ENCODE measurements around the gene RARRES1. TPM values are rescaled to one million over a fixed set of nuclear protein-coding genes. Genes with fewer than 3 reads are reported as not detected.
A peak's percentile ranks its signal among the peaks of the same experiment; 100 is the strongest.

Gene RARRES1
- polyA plus RNA-seq, 2 of the 4 experiments (the other 2 are of a cell fraction): 10.9 to 33.4 TPM

DNA sequence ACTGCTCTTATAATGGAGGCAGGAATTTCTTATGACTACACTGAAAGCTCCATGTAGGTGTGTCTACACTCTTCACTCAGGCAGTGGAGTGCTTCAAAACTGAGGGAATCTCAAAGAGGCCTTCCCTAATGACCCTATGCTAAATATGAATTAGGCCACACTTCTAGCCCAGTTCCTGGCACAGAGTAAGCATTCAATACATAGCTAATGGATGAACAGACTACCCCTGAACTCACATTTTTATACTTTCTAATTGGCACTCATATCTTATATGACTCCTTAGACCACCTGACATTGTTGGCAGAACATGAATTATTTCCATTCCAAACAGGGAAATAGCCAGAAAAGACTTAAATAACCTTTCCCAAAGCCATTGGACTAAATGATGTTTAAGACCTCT lies 3.4 kb downstream of the RARRES1 start:
- CTCF ChIA-PET: interaction anchor here (0.7 to 11.7 kb wide), 17 partner anchors 10 to 84 kb away, joined by 3 to 202 read pairs (median 7); partner anchors contain the start of genes GFM1, LXN and MFSD1
- Histone ChIP-seq H3K4me2 (no peak overlapping the region), H3K4me3 (no peak overlapping the region), H3K4me1 (peaks cover 61% of the 10 kb centered on the region), H3K9me3 (no peaks in the 10 kb centered on the region), H3K27ac (peak overlapping the region in 1 of 2 experiments; percentile 9; a peak in 3 of 6 replicates)
- POLR2A ChIA-PET: no interaction called here
- DNase-seq (ENCODE audit: low read depth in 1 of 2, low spot score in 1 of 2) (no peak), FAIRE-seq (no peak), ATAC-seq (no peak)
- TF ChIP-seq HOXB13 (CRISPR knock-in tag; IDR thresholded peaks at IDR 0.05; ENCODE audit: low read depth) (no peak), PBX3 (IDR thresholded peaks at IDR 0.05) (no peak)

- no peak for ATAC-seq
- Histone ChIP-seq H3K4me2 (peak overlapping the region; percentile 81), H3K4me1 (peaks cover 67% of the 10 kb centered on the region), H3K9me3 (no peaks in the 10 kb centered on the region), H3K4me3 (0 out of 3 replicates have a peak overlapping the region, but pooled peaks have one; percentile 23), H3K27ac (peak overlapping the region; percentile 9 to 31; a peak in 4 of 6 replicates)
- WGBS (ENCODE audit: missing lambda C conversion rate): 46% methylated on average over 4 of the region's 4 CpGs
- peak; percentile 85 to 92 for TF ChIP-seq CEBPB (IDR thresholded peaks at IDR 0.05)
- no peak for TF ChIP-seq NR3C1 (IDR thresholded peaks at IDR 0.05)
- FAIRE-seq: no peak
- no peak for DNase-seq (ENCODE audit: low read depth in 1 of 2, low spot score in 1 of 2)
- ChIA-PET POLR2A (interaction anchor here (0.7 to 1.5 kb wide), 2 partner anchors 62 to 65 kb away, joined by 3 to 7 read pairs; no protein-coding TSS in a partner anchor), CTCF (interaction anchor here (0.6 to 11.7 kb wide), 23 partner anchors 11 to 83 kb away, joined by 3 to 202 read pairs (median 6); partner anchors contain the start of genes GFM1 and MFSD1)
Measured at GRCh38 chr3:158728061-158728377, 4.2 kb downstream of the RARRES1 start.

DNA sequence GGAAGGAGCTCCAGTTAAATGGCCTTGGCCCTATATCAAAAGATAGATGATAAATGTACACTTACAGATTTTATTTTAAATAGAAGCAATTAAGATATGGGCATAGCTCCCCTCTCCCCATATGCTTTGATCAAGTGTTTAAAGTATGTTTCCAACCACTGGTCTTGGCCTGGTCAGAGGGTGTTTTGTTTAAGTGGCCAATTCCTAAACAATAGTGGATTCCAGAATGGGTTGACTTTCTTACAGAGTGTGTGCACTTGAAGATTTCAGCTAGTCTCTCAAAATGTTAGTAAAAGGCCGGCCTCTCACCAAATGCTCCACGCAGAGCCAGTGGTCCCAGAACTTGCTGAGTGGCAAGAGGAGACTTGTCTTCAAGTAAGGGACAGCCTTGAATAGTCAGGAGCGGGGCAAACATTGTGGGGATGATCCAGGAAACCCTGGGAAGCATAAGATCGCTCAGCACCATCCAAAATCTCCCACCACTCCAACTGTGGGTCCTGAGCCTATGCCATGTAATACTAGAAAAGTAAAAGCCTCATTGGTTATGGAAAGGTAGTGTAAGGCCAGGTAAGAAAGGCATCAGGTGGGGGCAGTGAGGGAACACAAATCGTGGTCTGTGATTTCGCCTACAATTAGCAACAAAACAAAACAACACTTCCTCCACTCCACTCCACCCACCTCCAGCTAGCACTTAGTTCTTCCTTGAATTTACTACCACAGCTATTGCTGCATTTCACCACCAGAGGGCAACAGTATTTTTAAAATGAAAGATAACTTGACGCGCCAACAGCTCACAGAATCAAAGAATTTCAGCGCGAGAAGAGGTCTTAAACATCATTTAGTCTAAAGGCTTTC lies 4.8 kb downstream of the RARRES1 start:
- Histone ChIP-seq H3K4me1 (peaks cover 69% of the 10 kb centered on the region), H3K9me3 (no peaks in the 10 kb centered on the region), H3K27ac (peak overlapping the region; percentile 80 to 90; a peak in 5 of 6 replicates), H3K4me3 (0 out of 3 replicates have a peak overlapping the region, but pooled peaks have one; percentile 23), H3K4me2 (peak overlapping the region; percentile 81)
- no peak for TF ChIP-seq HMGXB4 (CRISPR knock-in tag; IDR thresholded peaks at IDR 0.05; ENCODE audit: borderline replicate concordance)
- peak; percentile 84 for TF ChIP-seq RAD21 (conservative IDR thresholded peaks at IDR 0.05 in 1 of 2, IDR thresholded peaks at IDR 0.05 in 1 of 2)
- TF ChIP-seq, protein P1, sequence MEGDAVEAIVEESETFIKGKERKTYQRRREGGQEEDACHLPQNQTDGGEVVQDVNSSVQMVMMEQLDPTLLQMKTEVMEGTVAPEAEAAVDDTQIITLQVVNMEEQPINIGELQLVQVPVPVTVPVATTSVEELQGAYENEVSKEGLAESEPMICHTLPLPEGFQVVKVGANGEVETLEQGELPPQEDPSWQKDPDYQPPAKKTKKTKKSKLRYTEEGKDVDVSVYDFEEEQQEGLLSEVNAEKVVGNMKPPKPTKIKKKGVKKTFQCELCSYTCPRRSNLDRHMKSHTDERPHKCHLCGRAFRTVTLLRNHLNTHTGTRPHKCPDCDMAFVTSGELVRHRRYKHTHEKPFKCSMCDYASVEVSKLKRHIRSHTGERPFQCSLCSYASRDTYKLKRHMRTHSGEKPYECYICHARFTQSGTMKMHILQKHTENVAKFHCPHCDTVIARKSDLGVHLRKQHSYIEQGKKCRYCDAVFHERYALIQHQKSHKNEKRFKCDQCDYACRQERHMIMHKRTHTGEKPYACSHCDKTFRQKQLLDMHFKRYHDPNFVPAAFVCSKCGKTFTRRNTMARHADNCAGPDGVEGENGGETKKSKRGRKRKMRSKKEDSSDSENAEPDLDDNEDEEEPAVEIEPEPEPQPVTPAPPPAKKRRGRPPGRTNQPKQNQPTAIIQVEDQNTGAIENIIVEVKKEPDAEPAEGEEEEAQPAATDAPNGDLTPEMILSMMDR (IDR thresholded peaks at IDR 0.05): peak; percentile 84
- TF ChIP-seq, protein P2, sequence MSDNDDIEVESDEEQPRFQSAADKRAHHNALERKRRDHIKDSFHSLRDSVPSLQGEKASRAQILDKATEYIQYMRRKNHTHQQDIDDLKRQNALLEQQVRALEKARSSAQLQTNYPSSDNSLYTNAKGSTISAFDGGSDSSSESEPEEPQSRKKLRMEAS (IDR thresholded peaks at IDR 0.05): 0 out of 2 replicates have a peak, but pooled peaks have one; percentile 13
- TF ChIP-seq JUN (IDR thresholded peaks at IDR 0.05): no peak
- TF ChIP-seq SMC3 (IDR thresholded peaks at IDR 0.05): peak; percentile 92
- WGBS (ENCODE audit: missing lambda C conversion rate): 24% methylated on average over 10 of the region's 10 CpGs
- ATAC-seq (peak; percentile 11 to 17; a peak in 3 of 6 replicates), FAIRE-seq (no peak), DNase-seq (ENCODE audit: low read depth in 1 of 2, low spot score in 1 of 2) (peak; percentile 79 to 80)
- CTCF ChIA-PET: interaction anchor here (0.6 to 11.7 kb wide), 35 partner anchors 11 to 187 kb away, joined by 3 to 202 read pairs (median 5); partner anchors contain the start of genes GFM1, LXN and MFSD1
- POLR2A ChIA-PET: interaction anchor here (0.6 to 1.5 kb wide), 4 partner anchors 62 to 497 kb away, joined by 3 to 7 read pairs (median 6); no protein-coding TSS in a partner anchor
